ENCODE data around the gene CAPRIN2. TPM values are rescaled to one million over a fixed set of nuclear protein-coding genes. Genes with fewer than 3 reads are reported as not detected.

Gene CAPRIN2
- polyA plus RNA-seq, 5 donors: 39.0 to 67.0 (median 45.9) TPM

Other genes with a start within 250 kb of the CAPRIN2 start
- 10 to 100 TPM; 34.5 to 54.9 (median 50.3) TPM for gene IPO8, start 59.1 kb downstream of the CAPRIN2 start, polyA plus RNA-seq (ENCODE audit: insufficient read depth in 1 of 5, insufficient read length in 5 of 5, low replicate concordance in 1 of 5)
- gene TSPAN11, start 171.8 kb upstream of the CAPRIN2 start, polyA plus RNA-seq (ENCODE audit: insufficient read depth in 1 of 5, insufficient read length in 5 of 5, low replicate concordance in 1 of 5): 10 to 100 TPM; 11.3 to 17.3 (median 12.6) TPM